ENCODE results near the gene CCT7.

GRCh38 chr2:73205611-73206010, 28.5 kb upstream of the CCT7 start:
- TF ChIP-seq POLR2A (IDR thresholded peaks at IDR 0.05) (no peak), POLR2AphosphoS5 (IDR thresholded peaks at IDR 0.05; ENCODE audit: insufficient read depth in 1 of 2, low read depth in 1 of 2) (no peak)
- TF ChIP-seq, protein P1, sequence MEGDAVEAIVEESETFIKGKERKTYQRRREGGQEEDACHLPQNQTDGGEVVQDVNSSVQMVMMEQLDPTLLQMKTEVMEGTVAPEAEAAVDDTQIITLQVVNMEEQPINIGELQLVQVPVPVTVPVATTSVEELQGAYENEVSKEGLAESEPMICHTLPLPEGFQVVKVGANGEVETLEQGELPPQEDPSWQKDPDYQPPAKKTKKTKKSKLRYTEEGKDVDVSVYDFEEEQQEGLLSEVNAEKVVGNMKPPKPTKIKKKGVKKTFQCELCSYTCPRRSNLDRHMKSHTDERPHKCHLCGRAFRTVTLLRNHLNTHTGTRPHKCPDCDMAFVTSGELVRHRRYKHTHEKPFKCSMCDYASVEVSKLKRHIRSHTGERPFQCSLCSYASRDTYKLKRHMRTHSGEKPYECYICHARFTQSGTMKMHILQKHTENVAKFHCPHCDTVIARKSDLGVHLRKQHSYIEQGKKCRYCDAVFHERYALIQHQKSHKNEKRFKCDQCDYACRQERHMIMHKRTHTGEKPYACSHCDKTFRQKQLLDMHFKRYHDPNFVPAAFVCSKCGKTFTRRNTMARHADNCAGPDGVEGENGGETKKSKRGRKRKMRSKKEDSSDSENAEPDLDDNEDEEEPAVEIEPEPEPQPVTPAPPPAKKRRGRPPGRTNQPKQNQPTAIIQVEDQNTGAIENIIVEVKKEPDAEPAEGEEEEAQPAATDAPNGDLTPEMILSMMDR (IDR thresholded peaks at IDR 0.05): no peak
